Kidney (tissue), 14 donors: ENCODE measurements around the gene C8A. TPM values are rescaled to one million over a fixed set of nuclear protein-coding genes. Genes with fewer than 3 reads are reported as not detected.

Experiments used
- DNase-seq, 5 donors: peaks; one replicate each; pipeline ENCODE4 v3.0.0-alpha.2; 2013 to 2020
- FAIRE-seq: peaks from 2 replicates; lab custom pipeline; 2012; peaks lifted over from hg19 to GRCh38; lab: Jason Lieb, UNC
- H3K27ac ChIP-seq, 2 donors: one replicate each; pipeline ENCODE4 v1.7.0; 2013; ENCODE audit warnings: low read depth in 2 of 2, low read length in 2 of 2, inconsistent platforms in 1 of 2
- H3K27me3 ChIP-seq: one replicate; pipeline ENCODE4 v1.7.1; 2013; ENCODE audit warnings: low read length, inconsistent platforms; ENCODE audit not compliant: control insufficient read depth, insufficient read depth
- H3K36me3 ChIP-seq, 3 donors: one replicate each; pipeline versions ENCODE4 v1.7.0 to v1.7.1; 2013; ENCODE audit warnings: low read length in 3 of 3, control low read depth in 1 of 3, inconsistent platforms in 1 of 3; ENCODE audit not compliant: insufficient read depth in 3 of 3, control insufficient read depth in 2 of 3
- H3K4me1 ChIP-seq, 3 donors: one replicate each; pipeline versions ENCODE4 v1.7.0 to v1.7.1; 2013; ENCODE audit warnings: low read length in 3 of 3, inconsistent platforms in 1 of 3, low read depth in 1 of 3; ENCODE audit not compliant: control insufficient read depth in 2 of 3, insufficient read depth in 2 of 3
- H3K4me3 ChIP-seq, 3 donors: one replicate each; pipeline versions ENCODE4 v1.7.0 to v1.8.1; 2013; ENCODE audit warnings: low read length in 3 of 3, control low read depth in 1 of 3, inconsistent platforms in 1 of 3
- H3K9ac ChIP-seq, 3 donors: one replicate each; pipeline versions ENCODE4 v1.7.0 to v1.7.1; 2013; ENCODE audit warnings: low read length in 3 of 3, control low read depth in 1 of 3, inconsistent platforms in 1 of 3
- H3K9me3 ChIP-seq, 3 donors: one replicate each; pipeline versions ENCODE4 v1.7.0 to v1.7.1; 2013; ENCODE audit warnings: low read length in 3 of 3, control low read depth in 1 of 3, inconsistent platforms in 1 of 3; ENCODE audit not compliant: control insufficient read depth in 2 of 3, insufficient read depth in 1 of 3
- CTCF ChIP-seq: IDR thresholded peaks from 3 replicates; pipeline ENCODE4 v1.5.1; 2012; ENCODE audit warnings: mild to moderate bottlenecking, moderate library complexity, borderline replicate concordance; ENCODE audit not compliant: insufficient read depth; ENCODE audit errors: extremely low read depth
- intact Hi-C: fragments of 100-400 bp; cut with DNase I; formaldehyde crosslinking; loops from one replicate; pipeline ENCODE4 v1.11.1; 2022
- polyA plus RNA-seq: library from polyadenylated mRNA; stranded (reverse); fragments of 350-450 nt; fragmentation: Illumina TruSeq; extraction: RNeasy Lipid Tissue Mini Kit (QIAGEN cat#74804); gene quantifications from one replicate; pipeline ENCODE4 v1.2.3, GENCODE V29; 2014; ENCODE audit warnings: low read depth, low replicate concordance; ENCODE audit not compliant: insufficient read depth
- total RNA-seq: library from RNA; stranded (reverse); fragmentation: NEBNext Ultra II Directional; extraction: Animal tissue kit (Norgen Biotek cat#: 25700); gene quantifications from one replicate; pipeline ENCODE4 v1.2.1, GENCODE V29; 2021
- donor health status: control.
- donor health status: control.
- donor health status: control.
- donor health status: control.
- donor health status: control.
- donor health status: DM: yes; HTN: yes; CAD: no.
- donor health status: Normal renal cell carcinoma (clear cell type).

The C8A gene
- total and polyA plus RNA-seq, 2 donors from 2014 or later: 0.09 TPM; not detected in 1

DNA sequence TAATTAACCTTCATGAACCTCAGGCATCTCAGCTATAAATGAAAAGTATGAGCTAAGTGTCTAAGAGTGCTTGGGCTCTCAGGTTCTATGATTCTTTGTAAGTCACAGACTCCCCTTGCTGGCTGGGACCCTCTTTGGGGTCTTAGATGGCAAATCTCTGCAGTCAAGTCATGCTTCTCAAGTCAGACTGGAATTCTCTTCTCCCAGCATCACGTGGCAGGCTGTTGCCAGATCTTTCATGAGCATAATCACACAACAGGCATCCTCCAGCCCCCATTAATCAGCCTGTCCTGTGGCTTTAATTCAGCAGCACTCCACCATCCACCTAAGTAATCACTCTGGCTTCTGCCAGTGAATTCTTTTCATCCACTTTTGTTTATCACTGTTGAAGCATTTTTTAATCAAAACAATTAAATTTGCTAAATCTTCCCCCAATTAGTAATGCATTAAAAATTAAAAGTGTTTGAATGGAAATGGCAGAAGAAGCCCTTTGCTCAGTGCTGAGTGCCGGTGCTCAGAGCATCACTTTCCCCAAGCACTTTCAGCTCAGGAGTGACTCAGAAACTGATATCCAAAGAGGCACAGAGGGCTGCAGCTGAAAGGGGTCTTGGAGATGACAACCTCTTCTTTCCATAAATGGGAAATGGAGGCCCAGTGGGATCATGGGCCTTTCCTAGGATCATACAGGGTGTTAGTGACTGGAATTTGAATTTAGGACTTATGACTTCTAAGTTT lies 50.2 kb downstream of the C8A start:
- Histone ChIP-seq H3K27ac (no peak overlapping the region), H3K9me3 (no peaks in the 10 kb centered on the region), H3K27me3 (no peaks in the 10 kb centered on the region), H3K36me3 (no peaks in the 10 kb centered on the region), H3K4me1 (peaks cover 0 to 3% (median 0%) of the 10 kb centered on the region in 3 donors), H3K4me3 (no peak overlapping the region), H3K9ac (no peak overlapping the region)
- DNase-seq (no peak), FAIRE-seq (no peak)
- intact Hi-C loops: no loop called here
- TF ChIP-seq CTCF: no peak

DNA sequence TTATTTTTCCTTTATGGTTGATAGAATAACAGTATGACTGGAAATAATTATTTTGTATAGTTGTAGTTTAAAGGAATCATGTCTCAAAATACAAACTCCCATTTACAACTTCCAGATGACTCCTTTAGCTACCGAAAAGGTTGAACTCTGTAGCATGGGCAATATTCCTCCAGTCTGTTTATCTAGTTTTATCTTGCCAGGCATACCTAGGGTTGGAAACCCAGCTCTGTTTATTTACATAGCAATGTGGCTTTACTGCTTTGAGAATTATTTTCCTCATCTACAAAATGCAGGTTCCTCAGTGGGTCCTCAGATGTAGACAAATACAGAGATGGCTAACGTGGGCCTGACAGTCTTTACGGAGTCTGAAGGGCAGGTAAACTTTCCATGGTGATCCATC lies 51.1 kb downstream of the C8A start:
- no peaks in the 10 kb centered on the region for H3K9me3 ChIP-seq
- no peak for DNase-seq
- TF ChIP-seq CTCF: no peak
- intact Hi-C loops: no loop called here
- no peak overlapping the region for H3K9ac ChIP-seq
- FAIRE-seq: no peak
- H3K27me3 ChIP-seq: no peaks in the 10 kb centered on the region
- no peaks in the 10 kb centered on the region for H3K36me3 ChIP-seq
- peaks cover 0 to 4% (median 3%) of the 10 kb centered on the region in 3 donors for H3K4me1 ChIP-seq
- H3K27ac ChIP-seq: no peak overlapping the region
- no peak overlapping the region for H3K4me3 ChIP-seq

DNA sequence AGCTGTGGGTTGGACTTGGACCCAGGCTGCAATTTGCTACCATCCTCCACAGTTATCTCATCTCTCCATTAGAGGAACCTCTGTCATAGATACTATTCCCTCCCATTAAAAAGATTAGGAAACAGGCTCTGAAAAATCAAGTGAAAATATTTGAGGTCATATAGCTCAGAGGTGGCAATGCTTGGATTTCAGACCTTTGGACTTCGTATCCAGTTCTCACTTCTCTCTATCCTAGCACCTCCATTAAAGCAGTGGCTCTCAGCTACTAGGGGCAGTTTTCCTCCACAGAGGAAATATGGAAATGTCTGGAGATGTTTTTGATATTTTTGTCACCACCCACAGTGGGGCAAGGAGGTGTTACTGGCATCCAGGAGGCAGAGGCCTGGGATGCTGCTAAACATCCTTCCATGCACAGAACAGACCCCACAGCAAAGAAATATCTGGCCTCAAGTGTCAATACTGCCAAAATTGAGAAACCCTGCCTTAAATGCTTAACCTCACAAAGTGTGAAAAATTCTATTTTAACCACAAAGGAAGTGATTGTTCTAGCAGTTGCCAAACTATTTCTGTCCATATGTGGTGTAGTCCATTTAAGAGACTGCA lies 54.1 kb downstream of the C8A start:
- H3K27me3 ChIP-seq: no peaks in the 10 kb centered on the region
- no peak for FAIRE-seq
- no peaks in the 10 kb centered on the region for H3K36me3 ChIP-seq
- no peak overlapping the region for H3K9ac ChIP-seq
- TF ChIP-seq CTCF: no peak
- DNase-seq: no peak
- peaks cover 0 to 8% (median 7%) of the 10 kb centered on the region in 3 donors for H3K4me1 ChIP-seq
- H3K4me3 ChIP-seq: no peak overlapping the region
- no peak overlapping the region for H3K27ac ChIP-seq
- intact Hi-C loops: no loop called here
- H3K9me3 ChIP-seq: no peaks in the 10 kb centered on the region
